Activated CD4-positive, CD25-positive, alpha-beta regulatory T cell (primary cell): Measurements from ENCODE around the gene MED12L.

Experiments
- DNase-seq, 4 experiments: peaks; one replicate each; lab custom pipeline; 2025; lab: John Stamatoyannopoulos, UW

The MED12L gene

DNA sequence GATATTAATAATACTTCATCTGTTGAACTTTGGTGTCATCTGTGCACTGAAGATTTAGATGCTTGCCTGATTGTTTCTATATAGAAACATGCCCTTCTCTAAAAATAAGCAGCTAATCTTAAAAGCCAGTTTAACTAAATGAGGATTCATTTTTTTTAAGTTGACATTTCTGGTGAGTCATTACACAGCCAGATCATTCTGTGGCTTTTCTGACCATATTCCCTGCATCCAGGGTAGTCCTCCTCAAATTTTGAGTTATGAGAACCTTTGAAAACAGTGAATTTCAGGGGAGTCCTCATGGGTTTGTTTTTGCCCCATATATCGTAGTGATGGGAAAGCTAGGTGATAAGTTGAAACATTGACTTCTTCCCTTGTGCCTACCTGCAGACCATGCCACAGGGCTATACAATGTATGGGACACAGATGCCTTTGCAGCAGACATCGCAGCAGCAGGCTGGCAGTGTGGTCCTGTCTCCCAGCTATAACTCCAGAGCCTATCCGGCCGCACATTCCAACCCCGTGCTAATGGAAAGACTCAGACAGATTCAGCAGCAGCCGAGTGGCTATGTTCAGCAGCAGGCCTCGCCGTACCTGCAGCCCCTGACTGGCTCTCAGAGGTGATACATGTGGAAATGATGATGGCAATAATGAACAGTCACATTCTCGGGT lies 325.6 kb downstream of the MED12L start:
- no peak for DNase-seq

DNA sequence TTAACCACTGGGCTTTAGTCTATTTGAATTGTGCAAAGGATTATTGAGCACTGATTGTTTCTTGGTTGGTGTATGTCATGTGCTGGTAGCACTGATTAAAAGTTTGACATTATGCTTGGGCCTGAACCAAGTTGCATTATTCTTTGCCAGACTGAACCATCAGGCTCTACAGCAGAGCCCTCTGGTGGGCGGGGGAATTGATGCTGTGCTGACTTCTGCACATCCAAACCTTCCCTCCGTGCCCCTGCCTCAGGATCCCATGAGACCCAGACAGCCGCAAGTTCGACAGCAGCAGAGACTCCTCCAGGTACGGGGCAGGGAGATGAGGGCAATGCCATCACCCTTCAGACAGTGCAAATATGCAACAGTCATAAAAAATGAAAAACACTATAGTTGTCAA lies 327.5 kb downstream of the MED12L start:
- DNase-seq, result no peak

DNA sequence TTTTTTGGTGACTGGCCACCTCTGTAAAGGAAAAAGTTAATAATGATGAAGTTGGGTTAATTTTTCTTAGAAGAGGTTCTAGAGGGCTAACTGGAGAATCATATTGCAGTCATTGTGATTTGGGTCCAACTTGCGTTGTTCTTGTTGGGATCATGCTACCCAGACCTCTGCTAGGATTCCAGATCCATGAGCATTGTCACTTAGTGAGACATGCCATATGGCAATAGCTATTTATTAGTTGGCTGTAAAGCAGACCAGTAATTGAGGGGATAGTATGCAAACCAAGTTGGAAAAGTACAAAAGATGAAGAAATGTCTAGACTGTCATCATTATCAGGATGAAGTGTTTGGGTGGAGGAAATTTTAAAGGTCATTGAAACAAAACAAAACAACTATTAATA lies 329.8 kb downstream of the MED12L start:
- no peak for DNase-seq

DNA sequence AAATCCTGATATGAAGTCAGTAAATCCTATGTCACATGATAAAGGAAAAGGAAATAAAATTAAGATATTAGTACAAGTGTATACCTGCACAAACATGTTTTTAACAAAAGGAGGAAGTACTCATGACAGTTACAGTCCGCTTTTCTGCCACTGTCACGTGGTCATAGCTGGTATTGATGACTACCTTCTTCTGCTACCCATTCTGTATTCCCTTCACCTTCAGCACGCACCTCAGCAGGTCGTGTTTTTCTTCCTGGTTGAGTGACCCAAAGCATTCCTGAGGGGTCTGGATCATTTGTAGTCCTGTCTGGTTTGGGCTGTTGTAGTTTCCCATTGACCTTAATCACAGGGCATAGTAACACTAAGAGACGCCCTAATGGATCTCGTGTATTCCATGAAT lies 334.3 kb downstream of the MED12L start:
- no peak for DNase-seq

DNA sequence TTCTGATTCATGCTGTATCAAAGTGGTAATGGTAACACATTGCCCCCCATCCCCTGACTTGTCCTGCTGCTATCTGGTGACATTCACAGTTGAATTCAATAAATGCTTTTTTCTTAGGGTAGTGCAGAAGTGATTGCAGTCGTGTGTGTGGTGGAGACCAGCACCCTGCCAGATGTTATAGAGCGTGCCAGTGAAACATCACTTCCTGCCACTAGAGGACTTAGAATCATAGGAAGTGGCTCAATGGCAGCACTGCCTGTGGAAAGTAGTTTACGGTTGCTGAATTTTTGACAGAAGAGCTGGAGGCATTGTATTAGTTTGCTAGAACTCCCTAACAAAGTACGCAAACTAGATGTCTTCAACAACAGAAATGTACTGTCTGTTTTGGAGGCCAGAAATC lies 336.5 kb downstream of the MED12L start:
- DNase-seq, result no peak

DNA sequence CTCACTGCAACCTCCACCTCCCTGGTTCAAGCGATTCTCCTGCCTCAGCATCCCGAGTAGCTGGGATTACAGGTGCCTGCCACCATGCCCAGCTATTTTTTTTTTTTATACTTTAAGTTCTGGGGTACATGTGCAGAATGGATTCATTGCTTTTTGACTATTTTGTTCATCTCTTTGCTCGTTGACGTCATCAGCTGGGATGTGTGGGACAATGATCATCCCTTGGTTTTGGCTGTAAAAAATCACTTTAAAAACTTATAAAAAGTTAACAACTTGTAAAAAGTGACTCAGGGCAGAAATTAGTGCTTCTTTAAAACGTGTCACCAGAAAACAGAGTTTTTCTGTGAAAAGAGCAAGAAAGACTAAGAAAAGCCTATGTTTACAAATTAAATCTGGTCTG lies 337.6 kb downstream of the MED12L start:
- no peak for DNase-seq

DNA sequence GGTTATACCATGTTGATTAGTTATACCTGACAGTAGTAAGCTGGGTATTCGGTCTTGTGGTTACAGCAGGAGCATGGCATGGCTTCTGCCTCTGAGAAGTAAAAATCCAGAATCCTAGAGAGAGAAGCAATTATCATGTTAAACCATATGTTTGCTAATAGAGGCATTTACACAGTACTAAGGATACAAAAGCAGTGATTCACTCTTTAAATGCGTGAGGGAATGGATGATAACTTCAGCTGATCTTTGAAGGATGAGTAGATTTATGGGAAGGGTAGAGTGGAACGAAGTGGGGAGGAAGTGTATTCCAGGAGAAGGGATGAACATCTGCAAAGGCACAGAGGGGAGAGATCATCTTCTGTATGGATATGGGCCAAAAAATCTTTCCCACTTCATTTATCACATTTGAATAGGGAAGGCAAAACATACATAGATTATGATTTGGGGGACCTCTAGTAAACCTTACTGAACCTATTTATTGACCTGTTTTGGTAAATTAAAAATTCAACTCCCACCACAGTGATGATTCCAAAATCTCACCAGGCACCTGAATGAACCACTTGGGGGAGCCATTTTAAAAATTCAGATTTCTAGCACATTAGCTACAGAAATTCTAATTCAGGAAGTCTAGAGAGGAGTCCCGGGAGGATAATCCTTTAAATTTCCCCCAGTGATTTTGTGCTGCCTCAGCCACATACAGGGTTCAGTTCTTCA lies 340.3 kb downstream of the MED12L start:
- no peak for DNase-seq

DNA sequence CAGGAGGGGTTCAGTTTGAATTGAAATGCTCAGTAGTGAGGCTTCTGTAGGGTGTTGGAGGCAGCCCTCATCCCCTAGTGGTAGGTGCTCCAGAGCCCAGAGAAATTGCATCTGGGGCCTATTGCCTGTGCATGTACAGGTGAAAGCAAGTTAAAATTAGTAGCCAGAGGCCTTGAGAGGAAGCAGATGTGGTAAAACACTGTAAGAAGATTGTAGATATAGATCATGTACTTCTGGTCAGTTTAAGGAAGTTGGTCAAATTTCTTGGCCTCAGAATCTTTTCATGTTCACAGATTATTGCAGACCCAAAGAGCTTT lies 340.8 kb downstream of the MED12L start:
- DNase-seq, result no peak

DNA sequence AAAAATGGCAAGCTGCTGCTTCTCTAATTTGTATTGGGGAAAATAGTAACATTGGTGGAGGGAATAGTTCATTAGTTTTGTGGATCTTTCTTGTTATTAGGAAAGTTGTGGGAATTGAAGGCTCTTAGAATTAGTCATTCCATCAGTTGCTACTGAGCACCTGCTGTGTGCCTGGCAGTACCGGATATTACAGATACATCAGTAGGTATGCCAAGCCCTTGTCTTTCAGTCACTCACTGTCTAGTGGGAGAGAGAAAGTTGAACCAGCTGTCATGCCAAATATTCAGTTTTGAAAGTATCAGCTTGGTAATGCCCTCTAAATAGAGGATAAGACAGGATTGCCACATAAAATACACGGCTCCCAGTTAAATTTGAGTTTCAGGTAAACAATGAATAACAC lies 342.9 kb downstream of the MED12L start:
- no peak for DNase-seq

DNA sequence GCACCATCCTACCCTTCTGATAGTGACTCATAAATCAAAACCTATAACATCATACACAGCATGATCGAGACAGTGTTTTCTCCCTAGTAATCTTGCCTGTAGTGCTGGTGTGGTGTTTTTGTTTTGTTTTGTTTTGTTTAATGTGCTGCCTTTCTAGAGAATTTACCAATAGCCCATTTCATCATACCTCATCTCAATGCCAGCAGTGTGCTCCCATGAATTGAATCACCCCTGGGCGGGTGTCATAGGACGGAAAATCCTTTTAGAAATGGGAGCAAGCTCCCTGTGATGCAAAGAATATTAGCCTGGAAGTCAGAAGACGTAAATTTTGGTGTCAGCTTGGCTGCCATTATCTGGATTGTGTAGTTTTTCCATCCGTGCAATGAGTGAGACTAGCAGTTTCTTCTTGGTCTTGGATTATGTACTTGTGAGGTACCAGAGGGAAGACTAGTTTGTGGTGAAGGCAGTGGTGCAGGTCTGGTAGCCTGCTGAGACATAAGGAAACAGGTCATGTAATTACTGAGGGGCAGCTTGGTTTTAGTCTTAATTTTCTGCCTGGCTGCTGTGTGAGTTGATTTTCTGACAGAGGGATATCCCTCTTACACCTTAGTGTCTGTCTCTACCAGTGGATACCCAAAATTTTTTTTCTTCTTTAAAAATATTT lies 345.5 kb downstream of the MED12L start:
- no peak for DNase-seq

DNA sequence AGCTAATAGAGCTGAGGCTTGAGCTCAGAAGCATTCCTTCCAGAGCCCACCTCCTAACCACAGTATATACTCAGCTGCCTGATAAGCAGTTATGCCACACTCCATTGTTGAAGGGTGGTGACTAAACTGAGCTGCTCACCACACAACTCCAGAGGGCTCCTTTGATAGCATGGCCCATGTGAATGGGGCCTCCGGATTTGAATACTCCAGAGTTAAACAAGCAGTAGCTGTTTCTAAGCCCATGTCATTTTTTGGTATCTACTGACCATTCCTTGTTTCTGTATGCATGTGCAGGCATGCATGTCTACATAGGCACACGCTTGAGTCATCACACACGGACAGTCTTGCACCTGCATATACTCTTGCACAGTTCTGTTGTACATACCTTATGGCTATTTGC lies 346.5 kb downstream of the MED12L start:
- no peak for DNase-seq

DNA sequence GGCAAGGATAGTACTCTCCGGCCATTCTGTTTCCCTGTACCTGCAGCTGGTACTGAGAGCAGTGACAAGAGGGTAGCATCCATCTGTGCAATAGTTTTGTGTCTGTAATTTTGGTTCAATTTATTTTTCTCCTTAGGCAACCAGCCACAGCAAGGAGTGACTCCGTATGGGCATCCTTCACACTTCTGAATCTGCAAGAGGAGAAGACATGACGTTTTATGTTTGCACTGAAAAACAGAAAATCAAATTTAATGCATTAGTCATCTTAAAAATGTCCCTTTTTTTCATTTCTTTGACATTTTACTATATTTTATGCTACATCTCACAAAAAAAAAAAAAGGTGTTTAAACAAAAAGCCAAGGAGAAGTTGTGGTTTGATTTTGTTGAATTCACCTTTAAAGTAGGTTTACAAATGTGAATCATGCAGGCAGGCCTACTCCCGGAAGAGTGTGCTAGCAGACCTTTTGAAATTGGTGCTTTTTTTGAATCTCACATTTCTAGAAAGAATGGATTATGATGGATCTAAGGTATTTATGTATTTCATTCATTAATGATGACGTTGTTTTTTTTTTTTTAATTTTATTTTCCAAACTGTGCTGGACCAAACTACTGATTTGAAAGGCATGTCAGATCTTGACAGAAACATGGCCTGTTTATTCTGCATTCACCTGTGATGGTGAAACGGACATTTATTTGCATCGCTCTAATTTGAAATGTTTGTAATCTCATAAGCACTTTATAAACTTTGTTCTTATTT lies 347.3 kb downstream of the MED12L start:
- DNase-seq, result no peak

DNA sequence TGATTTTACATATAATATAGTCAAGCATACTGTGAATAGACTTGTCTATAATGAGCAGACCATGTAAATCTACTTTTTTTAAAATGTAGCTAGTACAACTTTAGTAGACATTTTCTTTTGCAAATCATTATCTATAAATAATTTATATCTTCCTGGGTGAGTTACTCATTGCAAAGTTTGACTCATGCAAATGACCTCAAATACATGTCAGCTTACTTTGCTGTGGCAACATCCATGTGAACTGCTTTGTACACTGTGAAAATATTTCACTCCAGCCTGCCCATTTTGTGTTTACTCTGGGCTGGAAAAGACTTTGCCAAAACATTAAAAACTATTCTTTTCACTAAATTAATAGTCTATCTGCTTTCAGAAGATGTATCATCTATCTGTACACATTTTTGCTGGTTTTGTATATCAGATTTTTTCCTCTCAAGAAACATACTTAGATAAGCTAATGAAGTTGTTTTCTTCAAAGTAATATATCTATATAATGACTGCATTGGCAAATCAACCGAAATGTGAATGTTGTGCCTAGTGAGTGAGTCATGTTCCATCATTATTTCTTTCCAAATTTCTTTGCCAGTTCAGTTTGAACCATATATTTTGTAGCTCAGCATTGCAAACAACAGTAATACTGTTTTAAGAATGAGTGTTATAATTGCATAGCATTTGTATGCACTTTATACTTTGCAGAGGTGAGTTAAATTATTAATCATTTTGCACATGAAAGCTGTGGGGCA lies 348.9 kb downstream of the MED12L start:
- no peak for DNase-seq

DNA sequence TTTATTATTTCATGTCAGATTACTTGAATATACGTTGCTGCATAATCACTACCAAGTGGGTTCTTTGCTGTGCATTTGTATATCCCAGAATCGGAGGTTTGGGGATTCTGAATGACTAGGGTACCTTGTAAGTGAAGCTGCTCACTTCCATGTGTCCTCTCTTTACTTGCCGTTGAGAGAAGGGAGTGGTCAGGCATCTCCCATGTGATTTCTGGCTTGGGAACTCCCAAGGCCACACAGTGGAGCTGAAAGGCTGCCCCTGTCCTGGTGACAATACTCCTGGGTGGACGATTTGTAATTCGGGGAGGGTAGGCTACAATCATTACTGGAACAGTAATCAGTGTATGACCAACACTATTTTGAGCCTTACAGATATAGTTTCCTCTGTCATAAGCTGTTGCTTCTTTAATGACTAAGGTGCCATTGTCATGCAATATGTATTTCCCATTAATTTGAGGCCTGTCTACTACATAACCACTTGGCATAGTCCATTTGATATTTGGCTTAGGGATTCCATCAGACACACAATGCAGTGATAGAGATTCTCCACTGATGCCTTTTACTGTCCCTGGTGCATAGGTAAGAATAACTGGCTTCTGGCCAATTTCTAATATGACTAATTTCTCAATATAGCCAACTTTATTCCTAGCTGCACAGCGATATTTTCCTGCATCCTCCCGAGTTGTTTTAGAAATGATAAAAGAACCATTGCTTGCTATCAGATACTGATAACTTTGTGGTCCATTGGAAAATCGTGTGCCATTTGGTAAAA lies 351.4 kb downstream of the MED12L start:
- no peak for DNase-seq

DNA sequence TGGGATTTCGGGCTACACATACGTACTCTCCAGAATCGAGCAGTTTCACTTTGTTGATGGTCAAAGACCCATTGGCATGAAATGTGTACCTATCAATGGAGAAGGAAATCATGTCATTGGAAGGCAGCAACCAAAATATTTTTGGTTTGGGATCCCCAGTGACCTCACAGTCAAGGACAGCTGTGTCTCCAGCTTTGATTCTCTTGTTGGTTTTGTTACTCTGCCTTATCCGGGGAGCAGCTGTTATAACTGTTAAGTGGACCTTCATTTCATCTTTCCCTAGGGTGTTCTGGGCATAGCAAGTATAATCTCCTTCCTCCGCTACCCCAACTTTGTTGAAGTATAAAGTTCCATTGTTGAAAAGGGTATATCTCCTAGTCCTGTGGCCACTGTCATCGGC lies 352.4 kb downstream of the MED12L start:
- DNase-seq, result no peak

DNA sequence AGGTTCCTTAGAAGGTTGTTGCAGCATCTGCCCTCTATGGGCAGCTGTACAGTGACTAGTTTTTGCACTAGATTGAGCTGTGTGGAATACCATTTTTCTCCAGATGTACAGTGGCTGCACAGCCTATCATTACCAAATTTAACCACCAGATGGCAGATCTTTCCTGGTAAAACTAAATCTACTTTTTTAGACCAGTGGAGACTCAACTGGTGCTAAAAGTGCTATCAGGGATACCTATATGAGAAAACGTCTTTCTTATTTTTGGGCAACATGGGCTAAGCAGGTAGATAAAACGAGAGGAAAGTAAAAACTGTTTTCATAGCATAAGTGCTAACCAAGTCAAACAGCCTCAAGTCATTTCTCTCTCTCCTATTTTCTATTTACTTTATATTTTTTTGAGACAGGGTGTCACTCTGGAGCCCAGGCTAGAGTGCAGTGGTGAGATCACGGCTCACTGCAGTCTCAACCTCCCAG lies 354.2 kb downstream of the MED12L start:
- no peak for DNase-seq

DNA sequence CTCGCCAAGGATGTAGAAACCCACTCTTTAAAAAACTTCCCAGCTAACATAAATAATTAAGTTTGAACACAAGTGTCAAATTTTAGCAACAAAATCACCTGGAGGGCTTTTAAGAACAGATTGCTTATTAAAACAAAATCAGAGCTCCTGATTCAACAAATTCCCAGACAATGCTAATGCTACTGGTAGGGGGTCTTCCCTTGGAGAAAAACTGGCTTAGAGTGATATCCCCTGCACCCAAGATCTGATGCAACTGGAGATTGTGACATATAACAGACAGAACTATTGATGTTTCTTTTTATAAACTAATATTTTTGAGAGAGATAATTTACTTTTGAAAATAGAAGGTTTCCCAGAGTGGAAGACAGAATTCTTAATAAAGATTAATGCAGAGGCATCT lies 355.5 kb downstream of the MED12L start:
- no peak for DNase-seq

DNA sequence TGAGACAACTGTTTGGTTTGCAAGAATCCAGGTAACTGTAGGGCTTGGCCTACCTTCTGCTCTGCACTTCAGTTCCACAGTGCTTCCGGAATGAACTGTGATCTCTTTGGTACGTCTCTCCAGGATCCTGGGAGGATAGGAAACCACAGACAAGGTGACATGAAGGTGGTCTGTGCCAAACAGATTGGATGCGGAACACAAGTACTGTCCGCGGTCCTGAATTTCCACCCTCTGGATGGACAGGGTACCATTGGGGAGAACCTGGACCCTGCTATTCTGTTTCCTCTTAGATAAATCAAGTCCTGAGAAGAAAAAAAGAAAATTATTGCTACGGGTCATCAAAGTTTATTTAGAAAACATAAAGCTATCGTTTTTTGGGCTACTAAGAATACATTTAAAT lies 358.1 kb downstream of the MED12L start:
- DNase-seq, result no peak

DNA sequence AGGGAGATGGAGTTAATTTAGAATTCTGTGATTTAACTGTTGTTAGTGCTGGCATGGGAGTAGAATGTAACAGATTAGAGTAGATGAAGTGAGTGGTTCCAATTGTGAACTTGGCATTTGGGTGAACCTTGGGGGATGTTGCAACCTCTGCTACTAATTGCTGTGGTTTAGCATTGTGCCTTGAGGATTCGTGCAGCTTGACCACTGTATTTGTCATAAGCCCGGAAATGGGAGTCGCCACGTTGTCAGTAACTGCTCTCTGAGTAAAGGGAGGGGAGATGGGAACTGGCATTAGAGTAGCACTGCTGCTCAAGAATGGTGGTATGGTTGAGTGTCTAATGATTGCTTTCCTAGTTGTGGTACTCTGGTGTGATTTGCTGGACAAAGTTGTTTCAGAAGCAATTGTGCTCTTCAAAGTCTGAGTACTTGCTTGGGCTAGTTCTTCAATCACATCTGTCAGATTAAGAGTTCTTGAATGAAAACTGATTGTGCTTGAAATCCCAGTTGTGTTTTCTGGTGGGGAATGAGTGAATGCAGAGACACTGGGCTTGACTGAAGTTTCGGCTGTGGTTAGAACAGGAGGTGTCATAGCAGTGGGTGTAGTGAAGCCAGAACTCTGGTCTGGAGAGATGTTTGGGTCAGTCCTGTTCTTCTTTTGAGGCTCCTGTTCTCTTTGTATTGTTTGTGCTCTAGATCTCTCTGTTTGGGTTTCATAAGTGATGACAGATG lies 360.0 kb downstream of the MED12L start:
- no peak for DNase-seq

DNA sequence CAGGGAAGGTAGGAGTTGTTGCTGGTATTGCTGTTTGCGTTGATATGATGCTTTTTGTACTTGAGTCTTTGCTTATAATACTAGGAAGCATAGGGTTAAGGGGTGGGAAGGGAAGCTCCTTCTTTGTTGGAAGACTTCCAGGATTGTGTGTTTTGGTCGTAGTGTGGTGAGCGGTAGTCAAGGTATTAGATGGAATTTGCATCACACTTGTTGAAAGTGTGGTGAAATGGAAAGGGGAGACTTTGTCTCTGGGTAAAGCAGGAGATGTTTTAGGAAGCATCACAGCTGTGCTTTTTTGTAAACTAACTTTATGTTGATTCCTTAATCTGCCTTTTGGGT lies 360.5 kb downstream of the MED12L start:
- DNase-seq, result no peak

DNA sequence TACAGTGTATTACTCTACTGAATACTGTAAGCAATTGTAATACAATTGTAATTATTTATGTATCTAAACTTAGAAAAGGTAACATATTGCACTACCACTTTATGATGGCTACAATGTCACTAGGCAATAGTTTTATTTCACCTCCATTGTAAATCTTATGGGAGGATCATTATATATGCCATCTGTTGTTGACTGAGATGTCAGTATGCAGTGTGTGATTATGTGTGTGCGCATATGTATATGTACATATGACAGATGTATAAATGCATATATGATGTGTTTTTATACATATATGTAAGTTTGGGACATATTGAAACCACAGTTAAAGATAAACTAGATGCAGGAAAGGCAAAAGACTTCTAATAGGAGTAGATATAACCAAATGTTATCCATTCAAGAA lies 366.9 kb downstream of the MED12L start:
- no peak for DNase-seq
